ENCODE results near the gene LSM3. TPM values are rescaled to one million over a fixed set of nuclear protein-coding genes. Genes with fewer than 3 reads are reported as not detected.

Gene LSM3
- total RNA-seq = 2.6 and 6.4 TPM in 2 replicates

GRCh38 chr3:14178247-14179113 is at the start of gene LSM3, which contains the start of gene XPC:
TSS of gene LSM3 (plus strand) at chr3:14178817. CDS start at chr3:14178861, 44 bp downstream.
TSS of gene XPC (minus strand) at chr3:14178601. CDS start at chr3:14178568, 33 bp downstream.

Other genes with a start within 250 kb of the LSM3 start
- 9.2 and 11.2 TPM in 2 replicates for gene CHCHD4, start 53.9 kb upstream of the LSM3 start, total RNA-seq
- 109 and 112 TPM in 2 replicates for gene TMEM43, start 53.8 kb upstream of the LSM3 start, total RNA-seq
- 42.9 and 79.0 TPM in 2 replicates for gene XPC, start 216 bp upstream of the LSM3 start, total RNA-seq
- 14.4 and 60.4 TPM in 2 replicates for gene SLC6A6, start 223.8 kb downstream of the LSM3 start, total RNA-seq